Panc1 (cell line): Measurements from ENCODE around the gene DENND6B. TPM values are rescaled to one million over a fixed set of nuclear protein-coding genes. Genes with fewer than 3 reads are reported as not detected.

Experiments used
- ATAC-seq: fragments of 200-7000 bp; cut with Tn5 transposase; 2 replicates; pipeline ENCODE4 v1.9.1; 2020; ENCODE audit warnings: mild to moderate bottlenecking, moderate library complexity
- BruUV-seq: library from RNA; stranded (reverse); fragments of 400-500 nt; replicated peaks from 2 replicates; lab custom pipeline; 2021; lab: Mats Ljungman, UMichigan
- CTCF ChIA-PET: fragments of 300-600 bp; sonication (Branson Sonifier 250); formaldehyde crosslinking; loops from one replicate; lab custom pipeline; 2022; ENCODE audit warnings: antibody characterized with exemption; lab: Charles Lee
- POLR2A ChIA-PET: fragments of 300-600 bp; sonication (Branson Sonifier 250); formaldehyde crosslinking; loops from one replicate; lab custom pipeline; 2022; ENCODE audit warnings: antibody characterized with exemption; lab: Charles Lee
- DNase-seq: peaks from one replicate; pipeline ENCODE4 v3.0.0-alpha.2; 2010; ENCODE audit warnings: low read depth, low spot score
- H3K27ac ChIP-seq: 2 replicates; pipeline ENCODE4 v1.5.1; 2011; ENCODE audit warnings: mild to moderate bottlenecking, low read length, inconsistent platforms
- H3K27me3 ChIP-seq: fragments of 200-500 bp; sonication (Bioruptor generic); 2 replicates; pipeline ENCODE4 v1.6.0; 2014; ENCODE audit warnings: low read length, inconsistent platforms; ENCODE audit not compliant: control insufficient read depth, insufficient read depth
- H3K36me3 ChIP-seq: fragments of 200-500 bp; sonication (Bioruptor generic); 2 replicates; pipeline ENCODE4 v1.5.1; 2014; ENCODE audit warnings: inconsistent platforms, mild to moderate bottlenecking, low read length, moderate library complexity; ENCODE audit not compliant: control insufficient read depth, insufficient read depth
- H3K4me1 ChIP-seq: 2 replicates; pipeline ENCODE4 v1.5.1; 2011; ENCODE audit warnings: inconsistent platforms, mild to moderate bottlenecking, low read length, moderate library complexity; ENCODE audit not compliant: control insufficient read depth, insufficient read depth
- H3K4me3 ChIP-seq, 2 experiments: 2 replicates each; pipeline ENCODE4 v1.5.1; 2011 to 2012; ENCODE audit warnings: low read depth in 2 of 2, low read length in 2 of 2, mild to moderate bottlenecking in 2 of 2, inconsistent platforms in 1 of 2, moderate library complexity in 1 of 2
- H3K9me3 ChIP-seq: fragments of 200-500 bp; sonication (Bioruptor generic); 2 replicates; pipeline ENCODE4 v1.5.1; 2014; ENCODE audit warnings: low read depth, mild to moderate bottlenecking, inconsistent platforms, low read length, moderate library complexity; ENCODE audit not compliant: control insufficient read depth, insufficient read depth
- CTCF ChIP-seq: fragments of 450-650 bp; IDR thresholded peaks from 2 replicates; pipeline ENCODE4 v1.5.1; 2017; ENCODE audit warnings: mild to moderate bottlenecking
- POLR2AphosphoS5 ChIP-seq: IDR thresholded peaks from 2 replicates; pipeline ENCODE4 v1.6.1; 2012; ENCODE audit warnings: mild to moderate bottlenecking, low read depth, low read length, moderate library complexity
- REST ChIP-seq, 2 experiments: IDR thresholded peaks; 2 replicates each; pipeline ENCODE4 v1.6.1; 2011 to 2012; ENCODE audit warnings: low read depth in 2 of 2, control low read depth in 1 of 2, low read length in 1 of 2, mild to moderate bottlenecking in 1 of 2, moderate library complexity in 1 of 2; ENCODE audit not compliant: insufficient read depth in 1 of 2
- SIN3A ChIP-seq: IDR thresholded peaks from 2 replicates; pipeline ENCODE4 v1.6.1; 2012; ENCODE audit warnings: low read depth, mild to moderate bottlenecking, low read length, moderate library complexity, borderline replicate concordance; ENCODE audit not compliant: insufficient read depth
- TCF7L2 ChIP-seq: IDR thresholded peaks from 2 replicates; pipeline ENCODE4 v1.6.1; 2011; ENCODE audit warnings: mild to moderate bottlenecking, low read depth, low read length, inconsistent platforms
- in situ Hi-C: cut with HindIII; loops from 2 replicates; pipeline ENCODE4 v1.10.0; 2016; ENCODE audit warnings: low sequenced_read_pairs, low pct_unique_long_range_greater_than_20kb
- intact Hi-C: fragments of 100-400 bp; cut with micrococcal nuclease; formaldehyde crosslinking; loops from one replicate; pipeline ENCODE4 v1.10.0; 2022; ENCODE audit not compliant: unreplicated experiment
- total RNA-seq: library from RNA; stranded (reverse); gene quantifications from one replicate; pipeline ENCODE4 v1.2.1, GENCODE V29; 2021; ENCODE audit not compliant: unreplicated experiment

Gene DENND6B
- total RNA-seq, 1 experiment from 2014 or later: 5.8 TPM

GRCh38 chr22:50317178-50317577 lies 9.6 kb downstream of the DENND6B start:
- intact Hi-C loops: no loop called here
- DNase-seq (no peak), ATAC-seq (0 out of 2 replicates have a peak, but pooled peaks have one; percentile 8)
- Histone ChIP-seq H3K27ac (no peak overlapping the region), H3K4me1 (peaks cover 9% of the 10 kb centered on the region; the same call in 1 of the 2 replicates), H3K4me3 (no peak overlapping the region), H3K9me3 (no peaks in the 10 kb centered on the region), H3K36me3 (no peaks in the 10 kb centered on the region), H3K27me3 (no peaks in the 10 kb centered on the region)
- POLR2A ChIA-PET: interaction anchor here (0.6 kb wide), 1 partner anchor 10 kb away, joined by 4 read pairs; the partner anchor contains the start of gene PLXNB2
- BruUV-seq: no TSS peak
- CTCF ChIA-PET: no interaction called here
- no peak for TF ChIP-seq TCF7L2
- TF ChIP-seq CTCF: no peak
- no peak for TF ChIP-seq REST (IDR thresholded peaks at IDR 0.05; ENCODE audit: insufficient read depth in 1 of 2, low read depth in 2 of 2, low read length in 1 of 2)
- TF ChIP-seq POLR2AphosphoS5: no peak
- no peak for TF ChIP-seq SIN3A
- in situ Hi-C loops: no loop called here

- in situ Hi-C loops (no loop called here), intact Hi-C loops (no loop called here)
- TF ChIP-seq TCF7L2 (no peak), REST (IDR thresholded peaks at IDR 0.05; ENCODE audit: insufficient read depth in 1 of 2, low read depth in 2 of 2, low read length in 1 of 2) (no peak), POLR2AphosphoS5 (no peak), SIN3A (no peak), CTCF (no peak)
- Histone ChIP-seq H3K27ac (no peak overlapping the region), H3K4me3 (no peak overlapping the region), H3K9me3 (no peaks in the 10 kb centered on the region), H3K27me3 (no peaks in the 10 kb centered on the region), H3K36me3 (no peaks in the 10 kb centered on the region), H3K4me1 (peaks cover 9% of the 10 kb centered on the region; the same call in 1 of the 2 replicates)
- ATAC-seq (no peak), DNase-seq (no peak)
- ChIA-PET CTCF (interaction anchor here (0.5 kb wide), 1 partner anchor 75 kb away, joined by 3 read pairs; no protein-coding TSS in a partner anchor), POLR2A (interaction anchor here (0.6 kb wide), 1 partner anchor 9 kb away, joined by 4 read pairs; the partner anchor contains the start of gene PLXNB2)
- no TSS peak for BruUV-seq
These were observed 10.4 kb downstream of the DENND6B start for GRCh38 chr22:50316114-50317065.
